HG03097 (cell line): ENCODE results near the gene DGKI.

Experiments
- ATAC-seq: cut with Tn5 transposase; IDR thresholded peaks from one replicate; pipeline ENCODE4 v1.9.1; 2021; ENCODE audit not compliant: unreplicated experiment, low FRiP score

The DGKI gene

DNA sequence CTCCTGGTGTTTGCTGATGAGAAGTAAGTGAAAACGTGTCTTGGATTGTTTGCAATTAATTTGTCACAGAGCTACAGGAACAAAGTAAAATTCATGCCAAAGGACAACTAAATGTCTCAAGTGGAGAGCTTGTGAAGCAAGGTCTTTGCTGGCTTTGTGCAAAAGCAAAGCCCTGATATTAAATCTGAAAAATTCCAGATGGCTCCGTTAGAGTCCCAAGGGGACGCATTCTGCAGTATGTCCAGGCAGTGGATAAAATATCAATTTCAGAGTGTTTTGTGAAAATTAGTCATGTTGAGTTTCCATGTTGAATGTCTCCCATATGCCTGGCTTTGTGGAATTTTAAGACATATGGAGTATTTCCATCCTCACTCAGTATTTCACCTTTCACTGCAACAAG is 400.7 kb downstream of the DGKI start:
- ATAC-seq = no peak

DNA sequence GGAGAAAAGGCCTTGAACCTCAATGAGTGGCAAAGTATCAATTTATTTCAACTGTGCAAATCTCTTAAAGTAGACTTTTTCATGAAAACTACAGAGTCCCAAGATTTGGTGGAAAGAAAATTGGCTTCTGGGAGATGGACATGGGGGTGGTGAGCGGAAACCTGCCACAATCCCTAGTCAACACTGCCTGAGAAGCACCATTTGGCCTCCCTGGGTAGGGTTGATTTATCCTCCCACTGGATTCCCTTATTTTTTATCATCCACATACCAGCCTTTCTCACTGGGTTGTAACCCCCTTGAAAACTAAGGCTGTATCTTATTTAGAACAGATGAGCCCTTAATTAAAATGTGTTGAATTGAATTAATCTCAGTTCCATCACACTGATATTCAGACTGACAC is 401.5 kb downstream of the DGKI start:
- ATAC-seq = no peak

DNA sequence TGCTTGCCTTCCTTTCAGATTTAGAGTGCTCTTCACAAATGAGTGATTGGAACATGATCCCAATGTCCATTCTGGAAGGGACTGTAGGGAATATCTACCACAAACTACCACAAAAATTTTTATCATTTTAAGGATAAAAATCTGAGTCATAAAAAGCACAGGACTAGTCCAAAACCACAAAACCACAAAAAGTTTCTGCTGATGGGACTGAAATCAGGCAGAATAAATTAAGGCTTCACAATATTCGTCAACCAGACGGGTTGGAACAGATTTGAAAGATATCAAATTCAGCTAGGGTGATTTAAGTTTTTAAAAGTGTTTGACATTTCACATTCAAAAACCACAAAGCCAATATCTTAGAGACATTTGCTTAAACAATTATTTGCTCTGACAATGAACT is 403.2 kb downstream of the DGKI start:
- ATAC-seq = no peak

DNA sequence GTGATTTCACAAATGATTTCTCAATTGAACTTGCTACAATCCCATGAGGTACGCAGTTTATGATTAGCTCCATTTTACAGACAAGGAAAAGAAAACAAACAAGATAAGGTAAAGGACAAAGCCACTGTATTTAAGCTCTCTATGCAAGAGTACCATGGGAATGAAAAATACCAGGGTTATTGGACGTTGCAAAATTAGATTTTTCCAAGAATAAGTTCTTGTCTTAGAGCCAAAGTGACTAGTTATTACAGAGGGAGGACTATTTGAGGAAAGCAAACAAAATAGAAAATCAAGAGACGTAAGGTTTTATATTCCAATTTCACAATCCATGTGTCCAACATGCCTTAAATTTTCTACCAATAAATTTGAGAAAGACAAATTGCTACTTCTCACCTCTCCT is 405.3 kb downstream of the DGKI start:
- ATAC-seq = no peak

DNA sequence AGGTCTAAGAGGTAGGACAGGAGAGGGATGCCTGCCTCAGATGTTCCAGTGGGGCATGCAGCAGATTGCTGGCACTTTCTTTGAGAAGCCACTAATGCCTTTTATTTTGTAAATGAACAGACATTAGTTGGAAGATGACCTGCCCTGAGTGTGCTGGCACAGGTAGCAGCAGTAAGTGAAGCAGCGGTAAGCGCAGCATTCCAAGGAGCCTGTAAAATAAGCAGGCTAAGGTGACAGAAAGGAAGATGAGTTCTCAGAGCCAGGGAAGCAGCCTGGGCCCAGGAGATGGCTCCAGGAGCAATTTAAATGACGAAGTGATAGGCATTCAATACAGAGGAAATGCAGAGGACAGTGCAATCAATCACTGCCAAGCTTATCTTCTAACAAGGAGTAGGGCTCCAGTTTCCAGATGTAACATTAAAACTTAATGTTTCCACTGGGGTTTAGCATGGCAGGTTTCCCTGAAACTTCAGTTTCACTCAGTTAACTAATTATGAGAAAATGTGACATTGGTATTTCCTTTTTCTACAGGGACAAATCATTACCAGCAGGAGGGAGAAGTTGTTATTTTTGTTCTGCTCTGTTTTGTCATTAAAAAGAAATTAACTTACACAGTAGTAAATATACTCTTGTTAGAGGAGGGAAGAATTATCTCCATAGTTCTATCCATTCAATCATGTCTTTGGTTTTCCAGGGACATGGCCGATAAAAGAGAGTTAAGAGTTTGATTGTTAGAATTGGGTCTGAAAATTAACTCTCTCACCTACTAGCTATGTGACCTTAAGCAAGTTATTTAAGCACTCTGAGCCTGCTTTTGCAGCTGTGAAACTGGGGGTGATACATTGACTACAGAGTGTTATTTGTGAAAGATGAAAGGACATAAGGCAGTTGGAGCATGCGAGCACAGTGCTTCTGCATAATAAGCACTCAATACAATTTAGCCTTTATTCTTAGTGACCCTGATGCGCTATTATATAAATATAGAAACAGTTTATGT is 406.6 kb downstream of the DGKI start:
- no peak for ATAC-seq

DNA sequence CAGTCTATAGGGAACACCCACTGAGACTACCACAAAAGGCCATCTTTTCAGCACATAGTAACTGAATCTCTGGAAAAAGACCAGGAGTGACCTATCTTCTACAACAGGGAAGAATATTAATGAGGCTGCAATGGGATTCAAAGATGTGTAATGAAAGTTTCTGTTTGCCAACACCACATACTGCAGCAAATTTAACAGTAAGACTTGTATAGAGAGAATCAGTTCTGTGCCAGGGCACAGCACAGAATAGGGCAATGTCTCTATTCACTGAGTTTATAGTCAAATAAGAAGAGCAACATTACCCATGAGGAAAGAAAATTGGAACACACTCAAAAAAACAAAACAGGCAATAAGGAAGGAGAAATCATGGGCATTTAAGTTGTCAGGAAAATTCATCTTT is 411.8 kb downstream of the DGKI start:
- ATAC-seq = no peak

- no peak for ATAC-seq
Measured at GRCh38 chr7:137434530-137434929, 412.2 kb downstream of the DGKI start.

- no peak for ATAC-seq
Measured at GRCh38 chr7:137423321-137423720, 423.5 kb downstream of the DGKI start.

- ATAC-seq = no peak
Measured at GRCh38 chr7:137421366-137421765, 425.4 kb downstream of the DGKI start.

DNA sequence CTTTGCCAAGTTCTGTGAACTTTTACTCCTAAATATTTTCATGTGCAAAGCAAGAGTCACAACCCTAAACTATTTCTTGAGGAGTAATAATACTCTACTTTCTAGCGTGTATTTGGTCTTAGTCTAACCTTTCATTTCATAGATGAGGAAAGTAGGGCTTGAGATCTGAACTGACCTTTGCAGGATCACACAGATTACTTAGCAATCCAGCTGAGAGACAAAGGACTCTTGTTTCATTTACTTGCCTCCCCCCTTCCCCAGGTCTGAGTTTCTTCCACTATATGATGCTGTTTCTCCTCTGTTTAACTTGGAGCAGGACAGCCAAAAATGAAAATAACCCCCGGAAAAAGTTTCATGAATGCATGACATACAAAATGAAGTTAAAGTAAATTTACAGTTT is 427.9 kb downstream of the DGKI start:
- ATAC-seq = no peak

DNA sequence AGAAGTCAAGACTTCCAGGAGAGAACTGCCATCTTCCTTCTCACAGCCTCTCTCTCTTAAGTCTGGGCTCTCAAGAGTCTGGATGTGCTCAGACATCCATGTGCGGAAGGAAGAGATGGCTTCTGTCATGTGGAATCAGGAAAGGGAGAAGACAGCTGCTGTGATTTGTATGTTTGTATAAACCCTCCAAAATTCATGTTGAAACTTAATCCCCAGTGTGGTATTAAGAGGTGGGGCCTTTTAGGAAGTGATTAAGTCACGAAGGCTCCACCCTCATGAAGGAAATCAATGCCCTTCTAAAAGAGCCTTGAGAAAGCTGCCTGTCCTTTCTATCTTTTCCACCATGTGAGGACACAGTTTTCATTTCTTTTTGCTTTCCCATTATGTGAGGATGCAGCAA is 429.3 kb downstream of the DGKI start:
- no peak for ATAC-seq

GRCh38 chr7:137413901-137414300 is 432.9 kb downstream of the DGKI start:
- no peak for ATAC-seq

GRCh38 chr7:137411446-137411845 is 435.3 kb downstream of the DGKI start:
- no peak for ATAC-seq

DNA sequence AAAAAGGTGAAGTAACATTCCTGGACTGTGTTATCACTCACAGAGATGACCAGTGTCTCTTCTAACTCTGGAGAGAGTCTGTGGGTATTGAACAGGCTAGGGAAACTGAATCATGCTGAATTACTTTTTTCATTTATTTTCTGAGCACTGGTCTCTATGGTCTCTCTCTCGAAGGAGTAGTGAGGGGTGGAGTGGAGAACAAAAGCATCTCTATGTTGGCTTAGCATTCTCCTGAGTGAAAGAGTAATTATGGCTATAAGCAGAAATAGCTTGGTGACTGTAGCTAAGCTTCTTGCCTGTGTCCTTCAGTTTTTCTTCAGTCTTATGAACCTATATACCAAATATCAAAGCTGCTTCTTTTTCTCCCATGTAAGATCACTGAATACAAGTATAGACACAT is 438.6 kb downstream of the DGKI start:
- ATAC-seq = no peak

DNA sequence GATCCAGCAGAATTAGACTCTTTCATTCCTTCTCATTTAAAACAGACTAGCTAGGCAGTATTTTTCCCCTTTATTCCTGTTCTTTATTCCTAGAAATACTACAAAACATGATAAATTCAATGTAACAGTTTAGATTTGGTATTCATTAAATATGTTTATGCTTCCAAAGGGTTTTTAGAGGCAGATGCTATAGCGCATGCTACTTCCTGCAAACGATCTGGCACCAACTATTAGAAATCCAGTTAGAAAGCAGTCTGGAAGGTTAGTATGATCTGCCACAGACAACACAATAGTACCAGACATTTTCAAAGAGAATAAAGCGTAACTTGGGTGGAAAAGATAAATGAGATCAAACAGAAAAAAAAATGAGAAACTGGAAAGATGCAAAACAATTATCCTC is 439.7 kb downstream of the DGKI start:
- ATAC-seq = no peak

- ATAC-seq = no peak
Measured at GRCh38 chr7:137404660-137405317, 442.0 kb downstream of the DGKI start.

GRCh38 chr7:137403353-137403695 is 443.4 kb downstream of the DGKI start:
- no peak for ATAC-seq

DNA sequence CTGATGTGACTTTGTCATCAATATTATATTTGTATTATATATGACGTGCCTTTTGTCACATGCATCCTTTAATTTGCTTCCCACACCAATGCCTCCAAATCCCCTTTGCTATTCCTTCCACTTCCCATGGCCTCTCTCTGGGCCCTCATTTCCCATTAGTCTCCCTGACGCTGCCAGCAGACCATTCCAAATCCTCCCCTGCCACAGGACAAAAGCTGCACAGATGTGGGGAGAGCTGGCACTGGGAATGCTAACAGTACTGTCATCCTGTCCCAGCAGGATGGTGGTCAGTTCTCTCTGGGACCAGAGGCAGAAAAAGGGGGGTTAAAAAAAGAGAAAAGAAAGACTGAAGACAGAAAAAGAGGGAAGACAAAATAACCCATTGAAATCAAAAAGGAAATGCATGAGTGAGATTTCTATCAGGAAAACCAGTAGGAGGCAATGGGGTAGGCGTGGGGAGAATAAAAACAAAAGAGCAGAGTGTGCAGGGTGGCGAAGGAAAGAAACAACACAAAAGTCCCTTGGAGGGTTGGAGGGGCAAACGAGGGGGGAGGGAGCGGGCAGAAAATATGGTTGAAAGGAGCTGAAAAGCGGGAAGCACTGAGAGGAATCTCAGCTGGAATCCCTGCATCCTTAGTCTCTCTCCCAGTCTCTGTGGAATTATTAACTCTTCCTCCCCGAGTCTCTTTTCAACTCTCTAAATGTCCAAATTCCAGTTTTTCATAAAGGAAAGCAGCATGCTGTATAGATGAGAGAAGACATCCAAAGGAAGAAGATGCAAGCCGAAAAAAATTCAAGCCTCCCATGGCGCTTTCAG is 444.0 kb downstream of the DGKI start:
- ATAC-seq = no peak

GRCh38 chr7:137399827-137400823 is 446.6 kb downstream of the DGKI start:
- ATAC-seq = no peak

- no peak for ATAC-seq
Measured at GRCh38 chr7:137396051-137396450, 450.7 kb downstream of the DGKI start.
